Endometrial microvascular endothelial cells (primary cell): Measurements from ENCODE around the gene CDC14B. TPM values are rescaled to one million over a fixed set of nuclear protein-coding genes. Genes with fewer than 3 reads are reported as not detected.
"Not testable (repeated sequence)": the region's sequence is repeated elsewhere in the genome, so short reads cannot be mapped to it uniquely, and the experiment has no call there.

Experiments used
- in situ Hi-C: cut with HindIII; loops from 2 replicates; pipeline ENCODE4 v1.10.0; 2017; ENCODE audit warnings: low sequenced_read_pairs, low pct_unique_long_range_greater_than_20kb; ENCODE audit errors: inconsistent ontology term
- total RNA-seq: library from RNA; depleted of rRNA; stranded (reverse); fragments of >200 nt; gene quantifications from one replicate; pipeline ENCODE4 v1.2.3, GENCODE V29; 2015; ENCODE audit errors: inconsistent ontology term

CDC14B gene
- total RNA-seq, 1 donor from 2014 or later: 1.6 TPM

DNA sequence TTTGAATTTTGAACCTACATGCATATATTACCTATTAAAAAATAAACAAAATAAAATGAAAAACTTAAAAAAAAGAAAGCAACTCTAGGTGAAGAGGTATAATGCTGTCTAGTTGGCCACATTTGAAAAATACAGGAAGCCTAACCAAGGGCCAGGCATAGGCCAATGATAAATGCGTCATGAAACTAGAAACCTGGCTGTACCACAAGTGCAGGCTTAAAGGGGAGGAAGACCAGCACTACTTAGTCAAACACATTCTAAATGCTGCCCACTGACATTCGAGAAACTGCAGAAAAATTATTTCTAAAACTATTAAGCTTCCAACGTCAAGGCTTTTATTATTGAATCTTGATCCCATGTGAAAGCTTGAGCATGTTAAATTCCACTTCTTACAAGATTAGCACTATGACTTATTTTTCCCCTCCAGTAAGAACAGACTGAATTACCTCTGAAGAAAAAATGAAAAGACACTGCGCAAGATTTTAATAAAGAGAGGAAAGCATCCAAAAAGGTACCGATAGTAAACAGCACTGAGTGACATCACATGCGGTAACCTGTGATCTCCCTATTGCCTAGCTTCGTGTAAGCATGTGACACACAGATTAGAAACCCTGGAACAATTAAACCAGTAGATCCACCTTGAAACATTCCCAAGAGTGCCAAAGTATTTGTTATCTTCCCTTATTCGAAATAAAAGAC, 16.2 kb downstream of the CDC14B start:
- in situ Hi-C loops: no loop called here

DNA sequence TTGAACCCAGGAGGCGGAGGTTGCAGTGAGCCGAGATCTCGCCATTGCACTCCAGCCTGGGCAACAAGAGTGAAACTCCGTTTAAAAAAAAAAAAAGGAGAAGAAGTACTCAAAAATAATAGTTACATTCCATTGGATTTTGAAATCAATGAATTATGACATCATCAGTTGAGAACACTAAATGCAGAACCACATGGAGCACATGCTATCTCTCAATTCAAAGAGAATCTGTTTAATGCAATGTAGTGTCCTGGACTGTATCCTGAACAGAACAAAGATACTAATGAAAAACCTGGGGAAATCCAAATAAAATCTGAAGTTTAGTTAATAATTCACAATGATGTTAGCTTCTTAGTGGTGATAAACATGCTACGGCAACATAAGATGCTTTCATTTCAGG, 20.3 kb downstream of the CDC14B start:
- in situ Hi-C loops: no loop called here

DNA sequence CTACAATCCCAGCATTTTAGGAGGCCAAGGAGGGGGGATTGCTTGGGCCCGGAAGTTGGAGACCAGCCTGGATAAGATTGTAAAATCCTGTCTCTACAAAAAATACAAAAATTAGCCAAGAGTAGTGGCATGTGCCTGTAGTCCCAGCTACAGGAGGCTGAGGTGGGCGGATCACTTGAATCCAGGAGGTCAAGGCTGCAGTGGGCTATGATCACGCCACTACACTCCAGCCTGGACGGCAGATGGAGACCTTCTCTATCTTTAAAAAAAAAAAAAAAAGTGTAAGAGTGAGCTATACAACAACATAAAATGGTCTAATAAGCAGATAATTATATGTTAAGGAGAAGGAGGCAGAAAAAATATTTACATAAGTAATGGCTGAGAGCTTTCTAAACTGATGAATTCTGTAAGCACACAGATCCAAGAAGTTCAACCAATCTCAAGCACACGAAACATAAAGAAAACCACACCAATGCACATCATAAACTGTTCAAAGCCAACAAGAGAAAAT, 23.0 kb downstream of the CDC14B start:
- in situ Hi-C loops: no loop called here

DNA sequence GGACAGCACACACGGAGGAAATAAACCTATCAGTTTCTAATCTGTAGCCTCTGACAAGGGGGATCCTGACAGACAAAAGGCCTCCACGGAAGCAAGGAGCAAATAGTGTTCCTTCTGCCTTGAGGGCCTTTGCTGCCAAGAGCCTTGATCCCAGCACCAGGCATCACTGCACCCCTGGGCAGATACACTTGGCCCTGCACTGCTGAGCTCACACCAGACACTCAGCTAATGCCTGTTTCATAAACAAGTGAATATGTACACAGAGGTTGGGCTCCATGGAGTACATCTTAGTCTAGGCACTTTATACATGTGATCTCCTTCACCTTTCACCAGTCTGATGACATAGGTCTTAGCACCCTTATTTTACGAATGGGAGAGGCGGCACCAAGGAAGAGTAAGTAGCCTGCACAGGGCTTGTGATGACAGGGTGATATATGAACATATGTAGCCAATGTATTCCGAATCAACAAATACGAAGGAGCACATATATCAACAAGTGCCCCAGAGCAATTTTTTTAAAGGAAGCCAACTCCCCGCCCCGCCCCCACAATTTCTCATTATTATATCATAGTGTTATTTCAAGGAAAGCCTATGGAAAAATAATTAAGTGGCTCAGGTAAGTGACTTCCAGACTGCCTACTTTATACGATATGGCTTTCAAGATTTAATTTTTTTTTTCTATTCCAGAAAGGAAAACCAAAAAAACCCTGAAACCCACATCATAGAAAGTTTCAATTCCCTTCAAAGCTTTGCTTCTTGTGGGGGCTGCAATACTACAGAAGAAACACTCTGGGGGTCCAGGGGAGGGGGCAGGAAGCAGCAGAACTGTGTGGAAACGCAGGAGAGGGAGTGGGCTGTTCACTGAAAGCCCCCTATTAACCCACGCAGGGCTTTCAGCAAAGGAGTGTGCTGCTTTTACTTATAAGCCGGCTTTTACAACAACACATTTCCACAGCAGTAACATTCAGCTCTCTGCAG, 32.0 kb downstream of the CDC14B start:
- in situ Hi-C loops: no loop called here

DNA sequence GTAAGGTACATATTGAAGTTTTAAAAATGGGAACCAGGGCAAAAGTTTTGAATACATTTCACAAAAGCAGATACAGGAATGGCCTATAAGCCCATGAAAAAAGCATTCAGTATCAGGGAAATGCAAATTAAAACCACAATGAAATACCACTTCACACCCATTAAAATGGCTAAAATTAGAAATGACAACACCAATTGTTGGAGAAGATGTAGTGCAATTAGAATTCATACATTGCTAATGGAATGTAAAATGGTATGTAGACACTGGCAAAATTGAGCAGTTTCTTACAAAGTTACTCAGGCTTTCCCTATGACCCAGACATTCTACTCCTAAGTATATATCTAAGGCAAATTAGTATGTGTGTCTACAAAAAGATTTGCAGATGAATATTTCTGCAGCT, 34.2 kb downstream of the CDC14B start:
- in situ Hi-C loops: no loop called here

DNA sequence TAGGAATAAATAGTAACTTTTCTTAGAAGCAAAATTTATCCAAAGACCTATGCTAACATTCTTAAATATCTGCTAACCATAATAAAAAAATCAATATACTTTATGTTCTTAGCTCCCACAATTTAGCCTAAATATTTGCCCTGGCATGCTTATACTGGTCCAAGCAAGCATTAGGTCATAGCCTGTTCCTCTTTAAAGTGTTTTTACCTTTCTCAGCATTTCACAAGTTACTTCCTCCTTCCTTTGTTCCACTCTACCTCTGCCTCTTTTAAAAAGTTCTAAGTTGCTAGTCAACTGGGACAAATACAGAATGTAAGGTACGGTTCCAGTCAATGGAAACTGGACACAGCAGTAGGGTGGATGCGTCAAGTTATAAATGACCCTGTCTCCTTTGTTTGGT, 37.4 kb downstream of the CDC14B start:
- in situ Hi-C loops: not testable (repeated sequence)

DNA sequence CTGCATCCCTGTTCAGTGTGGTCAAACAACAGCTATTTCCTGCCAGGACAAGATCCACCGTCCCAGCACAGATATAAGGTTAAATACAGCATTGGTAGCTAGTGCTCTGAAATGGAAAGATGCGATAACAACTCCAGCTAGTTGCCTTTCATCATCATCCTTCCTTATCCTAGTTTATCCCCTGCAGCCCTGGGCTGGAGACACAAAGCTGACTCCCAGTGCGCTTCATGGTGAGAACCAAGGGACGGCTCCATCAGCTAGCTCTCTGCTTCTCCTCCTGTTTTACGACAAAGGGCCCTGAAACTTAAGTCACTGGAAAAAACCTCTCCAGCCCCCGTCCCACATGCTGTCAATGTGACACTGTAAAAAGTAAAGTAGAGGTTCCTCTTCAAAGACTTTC, 37.9 kb downstream of the CDC14B start:
- in situ Hi-C loops: no loop called here

DNA sequence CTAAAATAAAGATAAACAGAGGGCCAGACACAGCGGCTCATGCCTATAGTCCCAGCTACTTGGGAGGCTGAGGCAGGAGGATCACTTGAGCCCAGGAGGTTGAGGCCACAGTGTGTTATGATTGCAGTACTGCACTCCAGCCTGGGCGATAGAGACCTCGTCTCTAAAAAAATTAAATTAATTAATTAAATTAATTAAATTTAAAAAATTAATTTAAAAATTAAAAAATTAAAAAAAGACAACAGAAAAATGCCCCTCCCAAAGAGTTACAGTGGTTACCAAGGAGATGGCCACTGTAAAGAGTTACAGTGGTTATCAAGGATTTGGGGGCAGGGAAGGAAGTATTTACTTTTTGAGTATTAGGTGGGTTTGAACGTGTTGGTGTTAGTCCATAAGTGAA, 38.3 kb downstream of the CDC14B start:
- in situ Hi-C loops: no loop called here

DNA sequence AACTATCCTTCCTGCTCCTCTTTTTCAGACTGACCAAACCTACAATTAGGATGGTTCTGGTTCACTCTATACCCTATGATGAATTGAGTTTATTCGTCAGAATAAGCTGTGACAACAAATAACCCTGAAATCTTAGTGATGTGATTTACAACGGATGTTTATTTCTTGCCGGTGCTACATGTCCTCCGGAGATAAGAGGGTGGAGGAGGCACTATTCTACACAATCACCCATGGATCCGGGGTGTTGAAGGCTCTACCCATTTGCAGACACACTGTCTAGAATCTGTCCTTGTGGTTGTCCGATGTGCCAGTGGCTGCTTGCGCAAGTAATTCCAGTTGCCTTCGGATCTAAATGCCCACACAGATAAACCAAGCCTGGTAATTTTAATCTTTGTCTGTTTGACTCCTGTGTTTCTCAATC, 44.7 kb downstream of the CDC14B start:
- in situ Hi-C loops: no loop called here

DNA sequence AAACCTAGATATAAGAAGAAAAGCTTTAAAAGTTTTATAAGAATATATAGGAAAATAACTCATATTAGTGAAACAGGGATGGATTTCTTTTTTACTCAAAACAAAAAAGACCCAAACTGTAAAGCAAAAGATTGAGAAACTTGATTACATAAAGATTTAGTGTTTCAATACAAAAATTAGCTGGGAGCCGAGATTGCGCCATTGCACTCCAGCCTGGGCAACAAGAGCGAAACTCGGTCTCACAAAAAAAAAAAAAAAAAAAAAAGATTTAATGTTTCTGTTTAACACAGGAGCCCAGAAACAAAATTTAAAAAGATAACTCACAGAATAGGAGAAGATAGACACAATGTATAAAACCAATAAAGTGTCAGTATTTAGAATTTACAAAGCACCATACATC, 45.2 kb downstream of the CDC14B start:
- in situ Hi-C loops: no loop called here

DNA sequence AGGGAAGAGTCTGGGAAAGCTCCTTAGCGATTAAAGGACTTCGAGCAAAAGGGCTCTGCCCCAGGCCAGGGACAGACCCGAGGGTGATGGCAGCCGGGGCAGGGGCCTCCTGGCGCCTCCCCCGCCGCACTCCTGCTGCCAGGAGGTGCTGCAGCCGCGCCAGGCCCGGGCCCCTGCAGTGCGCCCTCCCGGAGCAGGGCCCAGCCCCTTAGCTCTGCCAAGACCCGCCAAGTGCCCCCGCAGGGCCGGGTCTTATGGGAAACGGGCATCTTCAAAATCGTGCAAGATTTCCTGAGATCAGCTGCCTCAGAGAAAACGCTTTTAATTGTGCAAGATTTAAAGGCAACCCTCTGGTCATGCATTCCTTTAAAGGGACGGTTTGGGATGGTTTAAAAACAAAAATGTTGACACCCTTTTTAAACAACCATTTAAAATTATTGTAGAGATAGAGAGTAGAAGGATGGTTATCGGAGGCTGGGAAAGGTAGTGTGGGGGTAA, 52.4 kb downstream of the CDC14B start:
- in situ Hi-C loops: no loop called here

DNA sequence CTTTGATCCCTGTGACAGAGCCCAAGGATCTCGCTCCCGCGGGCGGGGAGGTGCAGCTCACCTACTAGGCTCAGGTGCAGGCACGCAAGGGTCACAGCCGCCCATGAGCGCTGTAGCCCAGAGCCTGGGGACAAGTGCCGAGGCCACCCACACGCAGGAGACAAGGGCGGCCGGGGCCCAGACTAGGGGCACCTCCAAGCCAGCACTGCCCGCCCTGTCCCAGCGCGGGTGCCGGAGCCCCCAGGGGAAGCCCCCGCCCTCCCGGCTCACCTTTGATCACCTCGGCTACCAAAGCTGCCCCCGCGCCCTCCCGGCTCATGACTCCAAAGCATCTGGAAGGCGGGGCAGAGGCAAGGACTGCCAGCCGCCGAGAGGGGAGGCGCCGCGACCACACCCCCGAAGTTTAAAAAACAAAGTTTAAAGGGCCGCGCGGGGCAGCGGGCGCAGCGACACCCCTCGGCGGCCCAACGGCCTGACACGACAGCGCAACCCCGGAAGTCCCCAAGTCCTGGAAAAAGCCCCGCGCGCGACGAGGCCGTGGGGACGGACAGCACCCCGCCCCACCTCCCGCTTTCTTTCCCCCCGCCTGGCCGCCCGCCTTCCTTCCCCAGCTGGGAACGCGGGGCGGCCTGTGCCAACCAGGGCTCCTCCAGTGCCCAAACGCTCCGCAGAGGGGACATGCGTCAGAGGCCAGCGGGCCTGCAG, 53.0 kb downstream of the CDC14B start:
- in situ Hi-C loops: no loop called here

DNA sequence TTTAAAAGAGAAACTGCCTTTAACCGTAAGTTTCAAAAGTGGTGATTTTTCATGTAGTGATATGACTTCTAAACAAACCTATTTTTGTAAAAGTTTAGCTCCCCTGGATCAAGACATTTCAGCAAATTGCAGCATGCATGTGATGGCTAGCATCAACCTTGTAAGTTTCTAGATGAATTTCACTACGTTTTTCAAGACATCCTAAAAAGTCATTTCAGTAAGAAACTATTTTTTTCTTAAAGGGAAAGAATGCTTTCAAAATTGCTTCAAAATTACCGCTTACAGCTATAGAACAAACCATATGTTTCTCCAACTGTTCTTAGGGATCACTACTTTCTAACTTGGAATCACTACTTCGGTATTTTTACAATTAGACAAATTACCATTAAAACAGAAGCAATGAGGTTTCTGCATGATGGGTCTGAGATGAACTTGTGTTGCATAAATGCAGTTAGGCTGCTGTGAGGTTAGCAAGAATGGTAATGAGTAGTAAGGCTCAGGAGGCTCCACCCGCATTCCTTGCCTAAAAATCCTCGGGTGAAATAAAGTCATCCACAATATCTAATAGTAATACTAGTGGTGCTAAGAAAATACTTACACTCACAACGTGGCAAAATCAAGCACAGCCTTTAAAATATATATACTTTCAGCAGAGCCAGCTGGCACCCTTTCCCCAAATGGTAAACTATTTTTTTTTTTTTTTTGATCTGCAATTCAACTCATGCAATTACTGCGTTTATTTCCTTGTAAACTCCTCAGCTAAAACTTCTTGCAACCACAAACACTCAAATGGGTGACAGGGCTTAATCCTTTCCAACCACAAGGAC, 53.8 kb downstream of the CDC14B start:
- in situ Hi-C loops: no loop called here

DNA sequence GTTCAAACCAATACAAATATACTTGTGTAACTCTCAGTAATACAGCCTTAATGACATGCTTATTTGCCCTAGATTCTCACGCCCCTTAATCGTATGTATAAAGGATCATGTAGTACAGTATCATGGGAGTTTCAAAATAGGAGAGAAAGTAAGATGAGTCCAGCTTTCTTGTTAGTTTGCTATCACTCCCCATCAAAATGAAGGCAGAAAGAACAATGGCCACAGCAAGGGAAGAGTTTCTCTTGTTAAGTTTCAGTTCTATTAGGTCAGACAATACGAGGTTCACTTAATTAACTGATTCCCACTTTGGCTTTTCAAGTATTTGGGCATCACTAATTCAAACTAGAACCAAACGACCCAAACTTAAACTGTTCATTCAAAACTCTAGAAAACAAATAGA, 55.4 kb downstream of the CDC14B start:
- in situ Hi-C loops: no loop called here

DNA sequence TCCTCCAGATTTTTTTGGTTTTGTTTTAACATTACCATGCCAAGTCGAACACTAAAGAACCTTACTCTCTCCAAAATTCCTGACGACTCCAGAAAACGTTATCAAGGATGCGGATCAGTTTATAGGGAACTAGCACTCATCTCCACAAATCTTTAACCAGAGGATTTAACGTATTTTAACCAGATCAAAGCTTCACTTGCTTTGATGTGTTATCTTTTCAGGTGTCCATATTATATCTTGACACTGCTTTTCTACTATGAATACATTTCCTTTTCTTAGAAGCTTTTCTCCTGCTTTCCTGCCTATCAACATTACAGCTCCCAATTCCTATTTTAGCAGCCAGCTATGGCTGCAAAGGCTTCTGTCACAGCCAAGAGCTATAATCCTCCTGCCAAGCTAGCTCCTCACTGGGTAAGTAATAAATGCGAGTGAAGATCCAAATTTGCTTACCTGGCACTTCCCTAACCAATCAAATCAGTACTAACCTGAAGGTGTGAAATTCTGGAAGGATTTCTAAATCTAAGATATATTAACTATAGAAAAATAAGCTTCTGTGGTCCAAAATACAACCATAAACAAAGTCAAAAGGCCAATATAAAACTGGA, 60.2 kb downstream of the CDC14B start:
- in situ Hi-C loops: no loop called here

DNA sequence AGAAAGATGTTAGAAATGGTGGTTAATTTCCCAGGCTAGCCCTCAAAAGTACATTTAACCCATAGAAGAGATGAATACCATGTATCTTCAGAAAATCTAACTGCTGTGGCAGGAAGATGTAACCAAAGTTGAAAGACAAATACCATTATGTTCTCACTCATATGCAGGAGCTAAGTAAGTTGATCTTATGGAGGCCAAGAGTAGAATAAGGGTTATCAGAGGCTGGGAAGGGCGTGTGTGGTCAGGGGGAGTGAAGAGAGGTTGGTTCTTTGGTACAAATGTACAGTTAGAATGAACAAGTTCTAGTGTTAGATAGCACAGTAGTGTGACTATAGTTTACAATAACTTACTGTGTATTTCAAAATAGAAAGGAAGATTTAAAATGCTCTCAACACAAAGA, 61.7 kb downstream of the CDC14B start:
- in situ Hi-C loops: no loop called here

DNA sequence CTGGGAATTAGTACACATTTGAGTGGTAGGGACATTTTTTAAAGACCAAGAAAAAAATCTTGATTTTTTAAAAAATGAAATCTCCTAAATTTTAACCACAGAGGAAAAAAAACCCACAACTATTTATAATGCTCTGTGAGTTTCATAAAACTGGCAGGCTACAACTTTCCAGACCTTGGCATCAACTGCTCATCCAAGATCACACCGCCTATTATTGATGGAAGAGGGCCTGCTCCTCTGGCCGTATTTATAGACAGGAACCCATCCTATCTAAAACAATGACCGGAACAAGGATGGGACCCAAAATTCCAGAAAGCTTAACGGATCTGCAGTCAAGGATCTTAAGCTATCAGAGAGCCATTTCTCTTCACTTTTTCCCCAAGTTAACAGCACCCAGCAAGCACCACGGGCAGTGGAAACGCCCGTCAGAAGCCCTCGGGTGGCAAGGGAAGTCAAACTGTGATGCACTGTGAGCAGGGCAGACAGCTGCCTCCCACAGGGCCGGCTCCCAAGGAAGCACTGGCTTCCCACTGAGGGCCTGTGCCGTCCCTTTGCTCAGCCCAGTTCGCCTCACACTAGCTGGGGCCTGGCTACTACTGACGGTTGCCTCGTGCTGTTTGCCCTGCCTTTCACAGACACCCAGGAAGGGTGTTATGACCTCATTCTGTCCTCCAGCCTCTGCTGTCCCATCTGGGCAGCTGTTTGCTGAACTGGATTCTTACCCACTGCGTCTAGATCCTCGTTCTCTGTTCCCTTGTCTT, 62.8 kb downstream of the CDC14B start:
- in situ Hi-C loops: no loop called here
